IPS DF 19.7 (cell line): ENCODE measurements around the gene HSBP1.

Source experiments
- DNase-seq: peaks from one replicate; pipeline ENCODE4 v3.0.0-alpha.2; 2013; ENCODE audit warnings: low read depth, low spot score

The HSBP1 gene

GRCh38 chr16:83838151-83838550 lies 30.4 kb downstream of the HSBP1 start:
- DNase-seq = no peak

- DNase-seq = no peak
Measured at GRCh38 chr16:83839561-83839960, 31.8 kb downstream of the HSBP1 start.

- no peak for DNase-seq
Measured at GRCh38 chr16:83840060-83840617, 32.4 kb downstream of the HSBP1 start.

- DNase-seq = no peak
Measured at GRCh38 chr16:83842291-83842690, 34.5 kb downstream of the HSBP1 start.

GRCh38 chr16:83842756-83843507 lies 35.2 kb downstream of the HSBP1 start:
- DNase-seq = no peak

- no peak for DNase-seq
Measured at GRCh38 chr16:83843657-83844056, 35.9 kb downstream of the HSBP1 start.

GRCh38 chr16:83845263-83845662 lies 37.5 kb downstream of the HSBP1 start:
- DNase-seq = no peak

- DNase-seq = no peak
Measured at GRCh38 chr16:83847371-83848225, 39.8 kb downstream of the HSBP1 start.

GRCh38 chr16:83849421-83849820 lies 41.6 kb downstream of the HSBP1 start:
- DNase-seq = no peak

- no peak for DNase-seq
Measured at GRCh38 chr16:83850947-83851346, 43.2 kb downstream of the HSBP1 start.

- no peak for DNase-seq
Measured at GRCh38 chr16:83851473-83851872, 43.7 kb downstream of the HSBP1 start.

GRCh38 chr16:83852774-83853173 lies 45.0 kb downstream of the HSBP1 start:
- DNase-seq = no peak

- DNase-seq = no peak
Measured at GRCh38 chr16:83853834-83854233, 46.1 kb downstream of the HSBP1 start.

GRCh38 chr16:83854420-83854819 lies 46.6 kb downstream of the HSBP1 start:
- DNase-seq = no peak

GRCh38 chr16:83856792-83857191 lies 49.0 kb downstream of the HSBP1 start:
- no peak for DNase-seq

- no peak for DNase-seq
Measured at GRCh38 chr16:83859265-83859664, 51.5 kb downstream of the HSBP1 start.

GRCh38 chr16:83862661-83863060 lies 54.9 kb downstream of the HSBP1 start:
- DNase-seq = no peak

- no peak for DNase-seq
Measured at GRCh38 chr16:83863682-83864081, 55.9 kb downstream of the HSBP1 start.
